ENCODE data around the gene TTLL7. TPM values are rescaled to one million over a fixed set of nuclear protein-coding genes. Genes with fewer than 3 reads are reported as not detected.

The TTLL7 gene
- total and polyA plus RNA-seq, 2 experiments from 2014 or later = 4.1 to 6.7 TPM

GRCh38 chr1:83829106-83829505 lies 169.8 kb downstream of the TTLL7 start (continued):
- no peak for TF ChIP-seq CREB1 (CRISPR knock-in tag; IDR thresholded peaks at IDR 0.05; ENCODE audit: low read depth)
- TF ChIP-seq ZNF114 (CRISPR knock-in tag; IDR thresholded peaks at IDR 0.05) = no peak
- TF ChIP-seq EZH2 (IDR thresholded peaks at IDR 0.05; ENCODE audit: low read depth, unreplicated experiment) = no peak
- TF ChIP-seq ZNF331 (CRISPR knock-in tag; IDR thresholded peaks at IDR 0.05; ENCODE audit: low read depth) = no peak
- no peak for TF ChIP-seq STAT1 (IDR thresholded peaks at IDR 0.05; ENCODE audit: unreplicated experiment)
- TF ChIP-seq NANOG (IDR thresholded peaks at IDR 0.05; ENCODE audit: borderline replicate concordance) = no peak

GRCh38 chr1:83828456-83828855 lies 170.5 kb downstream of the TTLL7 start:
- Mint-ChIP-seq H3K27ac (no peak overlapping the region), H3K36me3 (ENCODE audit: low read depth) (no peaks in the 10 kb centered on the region), H3K4me1 (0 out of 3 replicates have a peak, but pooled peaks cover 2% of the 10 kb centered on the region), H3K4me3 (no peak overlapping the region), H3K9me3 (no peaks in the 10 kb centered on the region; the same call in 2 of the 3 replicates), H3K27me3 (ENCODE audit: insufficient read depth, low read depth, poor library complexity) (no peaks in the 10 kb centered on the region)
- no peak overlapping the region for H2AFZ ChIP-seq
- 0 out of 2 replicates have a peak, but pooled peaks cover 7% of the 10 kb centered on the region for H3K9me2 ChIP-seq (ENCODE audit: insufficient read depth)
- TF ChIP-seq STAT1 (IDR thresholded peaks at IDR 0.05; ENCODE audit: unreplicated experiment) (no peak), REST (IDR thresholded peaks at IDR 0.05; ENCODE audit: unreplicated experiment) (no peak), EZH2 (IDR thresholded peaks at IDR 0.05; ENCODE audit: low read depth, unreplicated experiment) (no peak), JUNB (IDR thresholded peaks at IDR 0.05; ENCODE audit: unreplicated experiment) (no peak), CREB1 (CRISPR knock-in tag; IDR thresholded peaks at IDR 0.05; ENCODE audit: low read depth) (no peak), NANOG (IDR thresholded peaks at IDR 0.05; ENCODE audit: borderline replicate concordance) (no peak), POLR2AphosphoS5 (IDR thresholded peaks at IDR 0.05; ENCODE audit: low read depth) (no peak), ZNF462 (CRISPR knock-in tag; IDR thresholded peaks at IDR 0.05) (no peak), ZNF331 (CRISPR knock-in tag; IDR thresholded peaks at IDR 0.05; ENCODE audit: low read depth) (no peak), ZNF114 (CRISPR knock-in tag; IDR thresholded peaks at IDR 0.05) (no peak), EZH2phosphoT487 (IDR thresholded peaks at IDR 0.05; ENCODE audit: unreplicated experiment) (no peak), CTCF (conservative IDR thresholded peaks at IDR 0.05; ENCODE audit: low read depth in 2 of 2) (no peak)
- TF ChIP-seq, protein P1, sequence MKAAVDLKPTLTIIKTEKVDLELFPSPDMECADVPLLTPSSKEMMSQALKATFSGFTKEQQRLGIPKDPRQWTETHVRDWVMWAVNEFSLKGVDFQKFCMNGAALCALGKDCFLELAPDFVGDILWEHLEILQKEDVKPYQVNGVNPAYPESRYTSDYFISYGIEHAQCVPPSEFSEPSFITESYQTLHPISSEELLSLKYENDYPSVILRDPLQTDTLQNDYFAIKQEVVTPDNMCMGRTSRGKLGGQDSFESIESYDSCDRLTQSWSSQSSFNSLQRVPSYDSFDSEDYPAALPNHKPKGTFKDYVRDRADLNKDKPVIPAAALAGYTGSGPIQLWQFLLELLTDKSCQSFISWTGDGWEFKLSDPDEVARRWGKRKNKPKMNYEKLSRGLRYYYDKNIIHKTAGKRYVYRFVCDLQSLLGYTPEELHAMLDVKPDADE (IDR thresholded peaks at IDR 0.05) = no peak
- no peaks in the 10 kb centered on the region for H4K20me1 ChIP-seq (replicated peaks; ENCODE audit: insufficient read depth)
- ATAC-seq (no peak), DNase-seq (ENCODE audit: low spot score) (no peak)
- H3K27ac ChIP-seq (ENCODE audit: low read depth) = no peak overlapping the region
- H3K27me3 ChIP-seq (ENCODE audit: insufficient read depth) = no peaks in the 10 kb centered on the region
- no peaks in the 10 kb centered on the region for H3K79me2 ChIP-seq (replicated peaks; ENCODE audit: insufficient read depth)
- H3K4me3 ChIP-seq = no peak overlapping the region
- H3K4me2 ChIP-seq = no peak overlapping the region
- no peaks in the 10 kb centered on the region for H3K4me1 ChIP-seq (ENCODE audit: insufficient read depth)
- H3F3A ChIP-seq (replicated peaks; ENCODE audit: low read depth) = no peaks in the 10 kb centered on the region
- H3K36me3 ChIP-seq (ENCODE audit: insufficient read depth) = no peaks in the 10 kb centered on the region

Data from GM23338 (cell line).